ENCODE measurements around the gene CTBP1.
A peak's percentile ranks its signal among the peaks of the same experiment; 100 is the strongest.

The CTBP1 gene

DNA sequence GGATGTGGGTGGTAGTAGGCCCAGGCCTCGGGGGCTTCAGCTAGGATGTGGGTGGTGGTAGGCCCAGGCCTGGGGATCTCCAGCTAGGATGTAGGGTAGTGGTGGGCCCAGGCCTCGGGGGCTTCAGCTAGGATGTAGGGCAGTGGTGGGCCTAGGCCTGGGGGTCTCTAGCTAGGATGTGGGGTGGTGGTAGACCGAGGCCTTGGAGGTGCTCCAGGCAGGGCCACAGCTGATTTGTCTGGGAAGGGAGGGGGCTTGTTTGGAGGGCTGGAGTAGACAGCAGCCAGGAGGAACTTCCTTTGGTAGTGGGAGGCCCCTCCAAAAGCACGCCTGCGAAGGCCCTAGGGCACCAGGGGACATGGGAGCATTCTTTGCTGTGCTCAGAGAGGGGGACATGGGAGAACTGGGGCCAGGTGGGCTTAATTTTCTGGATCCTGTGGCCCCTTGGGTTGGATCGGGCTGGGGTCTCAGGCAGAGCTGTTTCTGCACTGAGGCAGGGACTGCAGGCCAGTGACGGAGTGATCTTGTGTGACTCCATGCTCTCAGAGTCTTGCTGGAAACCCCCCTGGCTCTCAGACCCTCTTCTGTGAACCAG lies 73.2 kb downstream of the CTBP1 start:
- DNase-seq (ENCODE audit: low read depth in 2 of 2): no peak

DNA sequence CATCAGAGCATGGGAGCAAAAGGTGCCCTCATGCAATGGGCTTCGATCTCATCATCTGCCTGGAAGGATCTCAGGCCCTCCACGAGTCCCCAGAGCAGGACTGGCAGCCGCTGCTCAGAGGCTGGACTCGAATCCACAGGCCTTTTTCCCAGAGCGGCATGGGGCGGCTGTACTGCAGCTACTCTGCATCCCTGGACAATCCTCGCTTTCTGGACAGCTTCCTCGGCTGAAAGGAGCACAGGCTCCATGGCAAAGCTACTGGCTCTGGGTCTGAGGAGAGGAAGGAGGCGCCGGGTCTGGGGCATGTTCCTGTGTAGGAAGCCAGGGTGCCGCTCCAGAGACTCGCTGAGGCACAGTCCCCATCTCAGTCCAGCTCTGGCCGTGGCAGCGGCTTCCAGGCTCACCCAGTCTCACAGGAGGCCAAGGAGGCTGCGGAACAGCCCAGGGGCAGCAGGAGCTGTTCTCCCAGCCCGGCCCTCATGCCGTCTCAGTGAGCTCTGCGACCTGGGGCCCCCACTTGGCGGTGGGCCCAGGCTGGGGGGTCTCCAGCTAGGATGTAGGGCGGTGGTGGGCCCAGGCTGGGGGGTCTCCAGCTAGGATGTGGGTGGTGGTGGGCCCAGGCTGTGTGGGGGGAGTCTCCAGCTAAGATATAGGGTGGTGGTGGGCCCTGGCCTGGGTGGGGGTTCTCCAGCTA lies 73.8 kb downstream of the CTBP1 start:
- no peak for DNase-seq (ENCODE audit: low read depth in 2 of 2)

DNA sequence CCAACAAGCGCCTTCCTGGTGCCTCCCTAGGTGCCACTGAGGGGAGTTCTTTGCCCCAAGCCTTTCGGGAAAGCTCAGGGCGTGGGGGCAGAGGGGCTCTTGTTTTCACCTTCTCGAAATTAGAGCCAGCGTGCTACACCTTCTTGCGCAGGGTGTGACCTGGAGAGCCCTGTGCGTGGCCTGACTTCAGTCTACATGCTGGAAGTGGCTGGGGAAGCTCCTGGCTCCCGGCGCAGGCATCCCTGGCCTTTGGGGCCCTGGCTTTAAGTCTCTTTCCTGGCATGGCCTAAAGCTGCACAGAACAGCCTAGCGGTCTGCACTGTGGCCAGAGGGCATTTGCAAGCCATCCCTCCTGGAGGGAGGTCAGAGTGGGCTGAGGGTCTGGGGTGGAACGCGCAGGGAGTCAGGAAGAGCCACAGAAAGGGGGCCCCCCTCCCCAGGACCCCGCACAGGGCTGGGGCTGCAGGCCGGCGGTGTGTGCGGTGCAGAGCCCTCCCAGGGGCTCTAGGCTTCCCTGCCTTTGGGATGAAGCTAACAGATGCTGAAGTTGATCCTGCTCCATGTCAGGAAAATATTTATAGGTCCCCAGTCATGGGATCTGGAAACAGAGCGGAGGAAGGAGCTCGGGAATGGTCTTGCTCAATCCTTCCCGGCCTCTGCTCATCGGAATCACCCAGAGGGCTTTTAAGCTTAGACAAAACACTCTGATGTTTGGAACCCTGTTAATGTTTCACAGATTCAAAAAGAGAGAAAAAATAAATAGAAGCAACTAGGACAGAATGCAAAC lies 75.8 kb downstream of the CTBP1 start:
- DNase-seq (ENCODE audit: low read depth in 2 of 2): no peak

DNA sequence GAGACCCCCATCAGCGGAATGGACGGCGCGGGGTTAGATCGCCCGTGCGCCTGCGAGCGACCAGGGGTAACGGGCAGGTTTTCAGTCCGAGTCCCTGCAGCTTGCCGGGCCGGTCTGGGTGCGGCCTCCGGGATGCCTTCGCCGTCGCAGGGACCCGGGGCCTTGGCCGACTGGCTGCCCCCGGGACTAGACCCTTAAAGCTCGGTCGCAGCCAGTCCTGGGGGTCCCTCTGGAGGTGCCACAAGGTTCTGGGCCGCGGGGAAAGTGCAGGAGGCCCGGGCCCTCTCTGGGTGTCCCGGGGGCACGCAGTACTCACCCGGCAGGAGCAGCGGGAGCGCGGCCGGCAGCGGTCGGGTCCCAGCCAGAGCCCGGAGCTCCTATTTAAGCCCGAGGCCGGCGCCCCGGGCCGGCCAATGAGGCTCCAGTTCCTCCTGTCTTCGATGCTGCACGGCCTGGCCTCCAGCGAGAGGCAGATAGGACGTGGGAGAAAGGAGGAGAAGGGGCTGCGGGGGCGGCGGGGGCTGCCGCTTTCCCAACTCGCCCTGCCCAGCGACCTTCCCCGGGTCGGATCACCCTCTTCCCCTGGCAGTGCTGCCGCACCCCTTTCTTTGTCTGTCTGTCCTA lies 76.6 kb downstream of the CTBP1 start, which contains the start of gene SPON2:
SPON2 (minus strand) TSS at position 356 of the 624 bp plus-strand sequence.
- no peak for DNase-seq (ENCODE audit: low read depth in 2 of 2)

DNA sequence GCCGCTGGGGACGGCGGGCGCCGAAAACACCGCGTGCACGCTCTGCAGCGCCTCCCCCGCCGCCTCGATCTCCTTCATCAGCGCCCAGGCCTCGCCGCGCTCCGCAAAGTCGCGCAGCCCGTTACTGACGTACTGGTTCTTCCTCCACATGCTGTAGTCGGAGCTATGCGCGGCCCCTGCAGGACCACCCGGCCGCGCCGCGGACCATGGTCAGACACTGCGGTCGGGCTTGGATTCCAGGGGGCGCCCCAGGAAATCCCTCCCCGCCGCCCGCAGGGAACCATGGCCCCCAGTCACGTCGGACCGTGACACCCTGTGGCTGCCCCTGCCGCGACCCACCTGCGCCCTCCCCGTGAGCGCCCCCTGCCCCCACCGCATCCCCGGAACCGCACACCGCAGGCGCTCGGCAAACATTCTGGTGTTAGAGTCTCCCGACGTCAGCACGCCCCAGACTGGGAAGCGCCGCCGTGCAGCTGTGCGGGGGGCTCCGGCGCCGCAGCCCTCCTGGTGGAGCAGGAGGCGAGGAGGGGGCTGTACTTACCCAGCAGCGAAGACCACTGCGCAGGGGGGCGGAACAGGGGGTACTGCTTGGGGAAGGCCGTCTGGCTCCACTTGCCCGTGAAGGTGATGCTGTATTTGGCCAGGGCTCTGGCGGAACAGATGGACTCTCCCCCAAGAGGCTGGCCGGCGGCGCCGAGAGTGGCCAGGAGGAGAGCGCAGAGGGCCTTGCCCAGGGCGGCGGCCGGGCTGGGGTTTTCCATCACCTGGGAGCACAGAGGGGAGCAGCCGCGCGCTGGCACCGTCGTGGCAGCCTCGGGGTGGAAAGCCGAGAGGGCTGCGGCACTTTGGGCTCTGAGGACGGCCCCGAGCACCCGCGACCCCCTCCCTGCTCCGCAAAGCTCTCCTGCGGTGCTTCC lies 77.4 kb downstream of the CTBP1 start:
- DNase-seq (ENCODE audit: low read depth in 2 of 2): peak in 1 of 2 donors; percentile 38

DNA sequence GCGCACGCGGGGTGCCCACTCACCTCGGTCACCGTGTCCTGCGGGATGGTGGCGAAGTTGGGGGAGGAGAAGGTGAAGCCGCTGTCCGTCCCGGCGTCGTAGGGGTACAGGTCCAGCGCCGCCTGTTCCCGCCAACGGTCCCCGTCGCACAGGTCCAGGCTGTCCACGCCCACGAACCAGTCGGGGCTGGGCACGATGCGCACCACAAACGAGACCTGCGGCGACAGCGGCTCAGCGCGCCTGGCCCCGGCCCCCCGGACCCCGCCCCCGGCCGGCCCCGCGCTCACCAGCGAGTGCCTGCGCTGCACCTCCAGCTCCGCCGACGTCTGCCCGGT lies 78.0 kb downstream of the CTBP1 start:
- no peak for DNase-seq (ENCODE audit: low read depth in 2 of 2)

DNA sequence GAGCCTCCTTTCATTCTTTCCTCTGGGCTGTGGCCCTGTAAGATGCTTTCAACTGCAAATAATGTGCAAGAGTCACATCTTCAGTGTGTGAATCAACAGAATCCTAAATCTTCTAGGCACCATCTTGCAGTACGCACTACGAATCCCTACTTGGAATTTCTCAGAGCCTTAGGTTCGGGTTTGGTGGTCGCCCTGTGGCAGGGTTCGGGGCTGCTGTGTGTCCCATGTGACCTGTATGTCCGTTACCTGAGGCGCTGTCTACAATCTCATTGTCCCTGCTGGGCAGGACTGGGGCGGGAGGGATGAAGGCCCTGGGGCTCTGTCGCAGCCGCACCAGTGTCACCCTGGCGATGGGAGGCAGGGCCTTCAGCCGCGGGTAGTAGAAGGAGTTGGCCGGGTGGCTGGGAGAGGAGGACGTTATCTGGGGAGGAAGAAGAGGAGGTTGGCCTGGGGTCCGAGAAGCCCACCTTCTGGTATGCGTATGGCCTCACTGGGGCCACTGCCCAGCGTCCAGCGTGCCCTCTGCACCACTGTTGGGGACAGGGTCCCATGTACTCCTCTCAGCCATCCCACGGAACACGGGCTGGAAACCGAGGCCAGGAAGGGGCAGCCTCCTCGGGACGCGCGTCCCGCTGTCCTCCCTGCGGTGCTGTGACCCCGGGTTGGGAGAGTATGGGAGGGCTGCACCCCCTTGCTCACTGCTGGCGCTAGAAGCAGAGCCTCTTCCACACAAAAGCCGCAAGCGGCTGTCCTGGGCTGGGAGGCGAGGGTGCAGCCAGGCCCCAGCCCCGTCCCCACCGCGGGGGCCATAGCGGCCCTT lies 78.6 kb downstream of the CTBP1 start:
- DNase-seq (ENCODE audit: low read depth in 2 of 2): no peak

DNA sequence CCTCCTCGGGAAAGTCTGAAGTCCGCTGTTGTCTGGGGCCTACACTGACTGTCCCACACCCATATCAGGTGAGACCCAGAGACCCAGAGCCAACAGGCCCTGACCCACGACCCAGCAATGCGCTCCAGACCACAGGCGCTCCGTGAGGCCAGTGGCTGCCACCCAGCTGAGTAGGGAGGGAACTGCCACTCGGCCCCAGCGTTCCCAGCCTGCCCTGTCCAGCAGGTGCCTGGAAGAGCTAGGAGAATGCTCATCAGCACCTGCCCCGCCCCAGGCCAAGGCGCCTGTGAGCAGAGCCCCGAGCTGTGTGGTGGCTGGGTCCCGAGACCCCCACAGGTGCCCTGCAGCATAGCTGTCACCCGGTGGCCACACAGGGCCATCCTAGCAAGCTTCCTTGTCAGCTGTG lies 79.2 kb downstream of the CTBP1 start:
- no peak for DNase-seq (ENCODE audit: low read depth in 2 of 2)

DNA sequence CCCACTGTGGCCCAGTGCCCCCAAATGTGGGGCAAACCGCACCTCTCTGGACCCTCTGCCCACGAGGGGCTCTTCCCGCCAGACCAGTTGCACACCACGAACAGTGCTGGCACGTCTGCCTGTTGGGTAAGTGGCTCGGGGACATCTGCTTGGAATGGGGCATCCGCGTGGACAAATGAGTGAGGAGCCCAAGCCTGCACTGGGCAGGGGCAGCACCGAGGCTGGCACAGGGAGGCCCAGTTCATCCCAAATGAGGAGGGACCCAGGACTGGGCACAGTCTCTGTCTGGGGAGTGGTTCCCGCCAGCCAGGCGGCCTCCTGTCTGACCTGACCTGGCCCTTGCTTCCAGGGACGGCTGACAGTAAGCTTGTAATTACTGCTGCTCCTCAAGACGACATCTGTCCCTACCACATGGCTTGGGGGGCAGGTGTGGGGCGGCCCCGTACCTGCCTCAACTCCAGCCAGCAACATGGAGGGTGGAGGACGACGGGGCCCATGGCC lies 79.7 kb downstream of the CTBP1 start:
- DNase-seq (ENCODE audit: low read depth in 2 of 2): no peak

DNA sequence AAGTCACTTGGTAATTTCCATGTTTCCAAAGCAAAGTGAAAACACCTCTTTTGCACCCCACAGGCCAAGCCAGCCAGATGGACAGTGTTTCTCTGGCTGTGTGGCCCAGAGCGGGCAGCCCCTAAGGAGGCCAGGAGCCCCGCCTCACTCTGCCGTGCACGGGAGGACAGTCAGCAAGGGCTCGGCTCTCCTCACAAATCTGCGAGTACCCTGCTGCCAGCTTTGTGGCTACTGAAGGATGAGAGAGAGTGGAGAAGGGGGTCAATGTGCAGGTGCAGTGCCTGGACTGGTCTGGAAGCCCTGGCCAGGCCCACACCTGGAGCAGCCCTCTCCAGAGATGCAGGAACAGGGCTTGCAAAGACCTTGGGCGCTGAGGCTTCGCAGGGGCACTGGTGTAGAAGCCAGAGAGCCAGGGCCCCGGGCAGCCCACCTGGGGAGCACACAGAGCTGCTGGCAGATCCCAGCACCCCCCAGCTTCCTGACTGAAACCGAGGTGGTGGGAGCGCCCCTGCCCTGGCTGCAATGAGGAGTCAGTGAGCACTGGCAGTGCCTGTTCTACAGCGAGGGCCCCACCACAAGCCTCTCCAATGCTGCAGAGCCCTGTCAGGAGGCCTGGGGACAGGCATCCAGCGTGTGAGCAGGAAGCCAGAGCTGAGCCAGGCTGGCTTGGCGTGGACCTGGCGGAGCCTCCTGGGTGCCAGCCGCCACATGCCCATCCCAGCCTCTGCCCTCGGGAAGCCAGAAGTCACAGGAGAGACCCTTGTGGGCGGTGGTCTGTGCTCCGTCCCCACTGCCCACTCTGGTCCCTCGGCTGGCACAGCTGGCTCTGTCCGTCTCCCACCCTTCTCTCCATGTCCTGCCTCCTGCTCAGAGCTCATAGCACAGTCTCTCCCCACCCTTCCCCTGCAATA lies 80.5 kb downstream of the CTBP1 start:
- no peak for DNase-seq (ENCODE audit: low read depth in 2 of 2)

DNA sequence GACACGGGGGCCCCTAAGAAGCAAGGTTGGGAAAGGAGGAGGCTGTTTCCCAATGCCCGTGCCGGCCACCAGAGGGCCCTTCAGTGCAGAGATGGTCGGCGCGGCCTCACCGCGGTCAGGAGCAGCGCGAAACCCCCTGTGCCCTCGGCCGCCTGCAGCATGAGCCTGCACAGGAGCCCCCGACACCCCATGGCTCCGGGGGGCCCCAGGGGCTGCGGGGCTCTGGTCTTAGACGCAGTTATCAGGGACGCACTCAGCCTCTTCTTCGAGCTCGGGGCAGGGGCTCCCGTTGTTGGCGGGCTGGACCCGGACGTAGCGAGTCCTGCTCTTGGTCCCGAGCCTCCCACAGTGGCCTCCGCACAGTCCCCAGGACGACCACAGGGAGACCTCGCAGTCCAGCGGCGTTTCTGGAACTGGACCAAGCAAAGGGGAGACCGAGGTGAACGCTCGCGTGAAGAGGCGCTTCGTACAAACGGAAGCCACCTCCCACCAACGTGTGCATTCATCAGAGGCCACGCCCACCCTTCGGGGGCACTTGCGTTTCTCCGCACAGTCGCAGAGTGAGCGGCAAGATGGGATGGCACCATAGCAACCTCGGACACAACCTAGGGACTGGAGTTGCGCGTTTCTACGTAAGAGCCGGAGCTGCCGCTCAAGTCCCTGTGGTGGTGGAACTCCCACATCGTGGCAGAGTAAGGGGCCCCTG lies 81.5 kb downstream of the CTBP1 start:
- peak; percentile 80 to 86 for DNase-seq (ENCODE audit: low read depth in 2 of 2)

DNA sequence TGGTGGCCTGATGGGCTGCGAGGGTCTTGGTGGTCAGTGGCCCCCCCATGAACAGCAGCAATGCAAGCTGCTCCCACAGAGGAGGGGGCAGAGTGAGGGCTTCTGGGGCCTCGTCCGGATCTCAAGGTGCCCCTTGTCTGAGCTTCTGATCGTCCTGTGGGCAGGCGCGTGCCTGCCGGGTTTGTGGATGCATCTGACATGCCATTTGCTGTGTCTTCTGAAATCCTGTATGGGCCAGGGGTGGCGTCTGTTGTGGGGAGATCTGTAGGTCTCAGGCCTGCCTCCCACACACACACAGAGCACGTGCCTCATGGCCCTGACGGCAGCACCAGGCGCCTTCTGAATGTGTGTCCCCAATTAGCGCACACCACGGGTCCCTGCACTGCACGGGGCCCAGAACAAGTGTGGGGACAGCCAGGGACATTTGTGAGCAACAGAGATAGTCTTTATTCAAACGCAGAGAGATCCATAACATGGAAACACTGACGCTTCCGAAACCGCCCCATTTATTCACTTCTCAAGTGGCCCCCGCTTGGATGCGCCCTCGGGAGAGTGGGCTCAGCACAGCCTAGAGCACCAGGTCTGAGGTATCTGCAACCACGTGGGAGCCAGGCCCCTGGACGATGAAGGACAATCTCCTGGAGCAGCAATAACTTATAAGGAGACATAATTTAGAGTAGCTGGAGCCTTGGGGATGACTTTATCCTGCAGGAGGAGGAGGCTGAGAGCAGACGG lies 82.3 kb downstream of the CTBP1 start:
- no peak for DNase-seq (ENCODE audit: low read depth in 2 of 2)

DNA sequence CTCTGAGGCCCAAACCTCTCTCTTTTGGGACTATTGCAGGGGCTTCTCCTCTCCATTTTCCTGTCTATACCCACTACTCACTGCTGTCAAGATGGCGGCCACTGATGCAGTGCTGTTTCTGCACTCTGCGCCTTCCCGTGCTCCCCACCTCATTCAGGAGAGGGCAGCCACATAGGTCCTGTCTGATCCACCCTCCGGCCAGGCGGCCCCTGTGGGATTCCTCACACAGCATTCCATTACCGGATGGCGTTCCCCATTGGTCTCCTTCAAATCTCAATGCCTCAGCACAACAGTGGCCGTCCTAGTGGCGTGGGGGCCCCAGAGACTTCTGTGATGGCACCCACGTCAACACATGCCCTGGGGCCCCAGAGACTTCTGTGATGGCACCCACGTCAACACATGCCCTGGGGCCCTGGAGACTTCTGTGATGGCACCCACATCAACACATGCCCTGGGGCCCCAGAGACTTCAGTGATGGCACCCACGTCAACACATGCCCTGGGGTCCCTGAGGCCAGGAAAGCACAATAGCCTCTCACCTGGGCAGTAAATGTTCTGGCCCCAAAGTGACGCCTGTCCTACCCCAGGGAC lies 83.9 kb downstream of the CTBP1 start:
- no peak for DNase-seq (ENCODE audit: low read depth in 2 of 2)

DNA sequence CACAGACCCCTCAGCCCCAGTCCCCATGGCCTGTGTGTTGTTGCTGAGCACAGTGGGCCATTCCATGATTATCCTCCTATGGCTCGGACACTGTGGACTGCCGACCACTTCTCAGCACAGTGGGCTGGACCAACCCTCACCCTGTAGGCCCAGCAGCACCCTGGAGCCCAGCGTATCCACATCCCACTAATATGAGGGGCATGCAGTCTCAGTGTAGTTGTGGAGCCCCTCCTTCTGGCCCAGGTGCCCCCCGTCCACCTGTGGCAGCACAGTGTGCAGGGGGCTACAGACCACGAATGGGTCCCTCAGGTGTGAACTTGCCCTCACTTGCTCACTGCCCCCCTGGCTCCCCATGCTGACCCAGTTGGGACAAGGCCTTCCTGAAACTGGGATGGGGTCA lies 84.5 kb downstream of the CTBP1 start:
- DNase-seq (ENCODE audit: low read depth in 2 of 2): no peak

DNA sequence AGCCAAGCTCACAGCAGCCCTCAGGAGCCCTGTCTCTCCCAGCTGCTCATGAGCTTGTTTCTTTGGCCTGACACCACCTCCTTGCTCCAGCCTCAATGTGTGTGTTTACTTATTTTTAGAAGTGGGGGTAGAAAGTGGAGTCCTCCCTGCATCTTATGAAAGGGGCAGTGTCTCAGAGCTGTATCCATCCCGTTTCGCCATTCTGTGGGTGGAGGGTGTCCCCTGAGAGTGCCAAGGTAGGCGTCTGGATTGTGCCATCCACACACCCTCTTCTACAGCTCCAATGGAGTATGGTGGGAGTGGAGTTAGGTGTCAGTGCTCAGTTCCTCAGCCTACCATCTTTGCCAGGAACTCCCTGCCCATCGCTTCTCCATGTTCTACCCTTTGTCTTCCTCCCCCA lies 84.9 kb downstream of the CTBP1 start:
- no peak for DNase-seq (ENCODE audit: low read depth in 2 of 2)

Measured in activated CD4-positive, alpha-beta T cell treated with anti-CD3 and anti-CD28 coated beads for 24 hours (primary cell).